Stimulated activated CD8-positive, alpha-beta memory T cell treated with anti-CD3 and anti-CD28 coated beads, Interleukin-7, amount 100 ng/mL, for 1 hour (primary cell): Measurements from ENCODE around the gene GPR89A.
"Not testable (repeated sequence)": the region's sequence is repeated elsewhere in the genome, so short reads cannot be mapped to it uniquely, and the experiment has no call there.

ENCODE experiments used
- DNase-seq, 2 donors: peaks; one replicate each; pipeline ENCODE4 v3.0.0-alpha.2; 2020; ENCODE audit warnings: low read depth in 2 of 2

The GPR89A gene

GRCh38 chr1:145607833-145608733 is at the start of gene GPR89A:
Gene GPR89A, plus strand, starts transcription at chr1:145607988. Its CDS starts 146 bp downstream, at chr1:145608134.
- peak; percentile 92 to 93 for DNase-seq

GRCh38 chr1:145586820-145587219 is 21.0 kb upstream of the GPR89A start:
- DNase-seq = not testable (repeated sequence)

GRCh38 chr1:145590806-145591205 is 17.0 kb upstream of the GPR89A start:
- peak; percentile 14 to 18 for DNase-seq

GRCh38 chr1:145592347-145592746 is 15.4 kb upstream of the GPR89A start:
- DNase-seq = not testable (repeated sequence)

GRCh38 chr1:145595421-145595820 is 12.4 kb upstream of the GPR89A start:
- not testable (repeated sequence) for DNase-seq

- not testable (repeated sequence) for DNase-seq
These were observed 11.6 kb upstream of the GPR89A start for GRCh38 chr1:145596236-145596635.

- DNase-seq = not testable (repeated sequence)
These were observed 8.4 kb upstream of the GPR89A start for GRCh38 chr1:145599426-145599825.

- DNase-seq = no peak
These were observed 6.2 kb upstream of the GPR89A start for GRCh38 chr1:145601593-145601992.

- DNase-seq = not testable (repeated sequence)
These were observed 948 bp upstream of the GPR89A start for GRCh38 chr1:145606840-145607239.

- DNase-seq = not testable (repeated sequence)
These were observed 499 bp upstream of the GPR89A start for GRCh38 chr1:145607289-145607688.

GRCh38 chr1:145610744-145611143 is 3.0 kb downstream of the GPR89A start:
- DNase-seq = not testable (repeated sequence)

- DNase-seq = not testable (repeated sequence)
These were observed 12.3 kb downstream of the GPR89A start for GRCh38 chr1:145620073-145620472.

- DNase-seq = not testable (repeated sequence)
These were observed 14.4 kb downstream of the GPR89A start for GRCh38 chr1:145622177-145622576.

GRCh38 chr1:145636237-145636636 is 28.4 kb downstream of the GPR89A start:
- not testable (repeated sequence) for DNase-seq

- not testable (repeated sequence) for DNase-seq
These were observed 34.1 kb downstream of the GPR89A start for GRCh38 chr1:145641886-145642285.

GRCh38 chr1:145643990-145644389 is 36.2 kb downstream of the GPR89A start:
- not testable (repeated sequence) for DNase-seq

GRCh38 chr1:145656245-145656943 is 48.6 kb downstream of the GPR89A start:
- DNase-seq = not testable (repeated sequence)

GRCh38 chr1:145662502-145662901 is 54.7 kb downstream of the GPR89A start:
- DNase-seq = not testable (repeated sequence)

GRCh38 chr1:145665015-145665414 is 57.2 kb downstream of the GPR89A start:
- DNase-seq = not testable (repeated sequence)

- not testable (repeated sequence) for DNase-seq
These were observed 63.4 kb downstream of the GPR89A start for GRCh38 chr1:145670995-145671745.

GRCh38 chr1:145673217-145673616 is 65.4 kb downstream of the GPR89A start:
- DNase-seq = not testable (repeated sequence)

- DNase-seq = not testable (repeated sequence)
These were observed 77.1 kb downstream of the GPR89A start for GRCh38 chr1:145684858-145685257.
